Aorta (tissue), 5 donors: Measurements from ENCODE around the gene MYO9B. TPM values are rescaled to one million over a fixed set of nuclear protein-coding genes. Genes with fewer than 3 reads are reported as not detected.

Experiments used
- ATAC-seq: fragments of 200-7000 bp; cut with Tn5 transposase; one replicate; pipeline ENCODE4 v1.9.1; 2022; ENCODE audit warnings: moderate library complexity; ENCODE audit not compliant: low FRiP score
- DNase-seq, 2 donors: peaks; one replicate each; pipeline ENCODE4 v3.0.0-alpha.2; 2020
- H3K27ac ChIP-seq, 2 donors: one replicate each; pipeline ENCODE4 v1.5.1; 2013; ENCODE audit warnings: low read length in 2 of 2, mild to moderate bottlenecking in 2 of 2, moderate library complexity in 2 of 2, control low read depth in 1 of 2, inconsistent platforms in 1 of 2, low read depth in 1 of 2
- H3K27me3 ChIP-seq, 2 donors: one replicate each; pipeline ENCODE4 v1.6.1; 2013; ENCODE audit warnings: control low read depth in 1 of 2, low read length in 1 of 2, mild to moderate bottlenecking in 1 of 2, moderate library complexity in 1 of 2; ENCODE audit not compliant: insufficient read depth in 2 of 2, control insufficient read depth in 1 of 2
- H3K36me3 ChIP-seq, 2 donors: one replicate each; pipeline ENCODE4 v1.6.1; 2013; ENCODE audit warnings: control low read depth in 1 of 2, low read length in 1 of 2, mild to moderate bottlenecking in 1 of 2; ENCODE audit not compliant: insufficient read depth in 2 of 2, control insufficient read depth in 1 of 2
- H3K4me1 ChIP-seq, 2 donors: one replicate each; pipeline ENCODE4 v1.6.1; 2013; ENCODE audit warnings: low read length in 2 of 2, control low read depth in 1 of 2, mild to moderate bottlenecking in 1 of 2, moderate library complexity in 1 of 2; ENCODE audit not compliant: insufficient read depth in 2 of 2, control insufficient read depth in 1 of 2
- H3K4me3 ChIP-seq, 2 donors: one replicate each; pipeline ENCODE4 v1.5.1; 2013; ENCODE audit warnings: low read length in 2 of 2, control low read depth in 1 of 2, mild to moderate bottlenecking in 1 of 2
- H3K9me3 ChIP-seq: one replicate; pipeline ENCODE4 v1.6.1; 2013; ENCODE audit warnings: mild to moderate bottlenecking, low read length; ENCODE audit not compliant: control insufficient read depth
- WGBS, 2 donors: extraction: QIAGEN DNeasy Blood & Tissue Kit; methylation state at CpG; one replicate each; pipeline ENCODE4 v1.1.7; 2013; 5-methylcytosine and 5-hydroxymethylcytosine counted together
- intact Hi-C, 2 donors: fragments of 100-400 bp; cut with DNase I; formaldehyde crosslinking; loops; one replicate each; pipeline versions ENCODE4 v1.14.2 to v1.15.0; 2022
- polyA plus RNA-seq, 2 donors: library from polyadenylated mRNA; stranded (reverse); fragments of 200-250 nt; gene quantifications; one replicate each; pipeline ENCODE4 v1.2.3, GENCODE V29; 2013
- total RNA-seq, 2 donors: library from RNA; stranded (reverse); fragmentation: NEBNext Ultra II Directional; extraction: Animal tissue kit (Norgen Biotek cat#: 25700); gene quantifications; one replicate each; pipeline ENCODE4 v1.2.1, GENCODE V29; 2021
- donor health status: healthy with polysubstance abuse.
- donor health status: Bipolar disorder and iron deficiency.
- donor health status: DM: no; HTN: no; CAD: no.
- donor health status: DM: no; HTN: no; CAD: no.
- donor health status: DM: yes; HTN: yes; CAD: no.

MYO9B gene
- total and polyA plus RNA-seq, 4 donors: 34.3 to 183 (median 171) TPM

GRCh38 chr19:17123041-17123440 lies 47.5 kb downstream of the MYO9B start:
- no peaks in the 10 kb centered on the region for H3K27me3 ChIP-seq
- no peak overlapping the region for H3K4me3 ChIP-seq
- intact Hi-C loops: no loop called here
- no peaks in the 10 kb centered on the region for H3K36me3 ChIP-seq
- no peaks in the 10 kb centered on the region for H3K4me1 ChIP-seq
- WGBS, 2 donors: 96 to 100% methylated on average over 2 of the region's 2 CpGs
- H3K9me3 ChIP-seq: no peaks in the 10 kb centered on the region
- DNase-seq: no peak
- H3K27ac ChIP-seq: peak overlapping the region in 1 of 2 donors; percentile 34
- ATAC-seq: no peak

- Histone ChIP-seq H3K4me3 (no peak overlapping the region), H3K9me3 (no peaks in the 10 kb centered on the region), H3K36me3 (no peaks in the 10 kb centered on the region), H3K27me3 (no peaks in the 10 kb centered on the region), H3K4me1 (no peaks in the 10 kb centered on the region), H3K27ac (peak overlapping the region in 1 of 2 donors; percentile 12)
- ATAC-seq (no peak), DNase-seq (no peak)
- intact Hi-C loops: no loop called here
- WGBS, 2 donors: 82 to 97% methylated on average over 1 of the region's 1 CpG
Observed at GRCh38 chr19:17124025-17124424, 48.4 kb downstream of the MYO9B start.

GRCh38 chr19:17125062-17125727 lies 49.6 kb downstream of the MYO9B start:
- WGBS, 2 donors: 19 to 20% methylated on average over 10 of the region's 10 CpGs
- ATAC-seq: peak; percentile 40
- no peak overlapping the region for H3K4me3 ChIP-seq

DNA sequence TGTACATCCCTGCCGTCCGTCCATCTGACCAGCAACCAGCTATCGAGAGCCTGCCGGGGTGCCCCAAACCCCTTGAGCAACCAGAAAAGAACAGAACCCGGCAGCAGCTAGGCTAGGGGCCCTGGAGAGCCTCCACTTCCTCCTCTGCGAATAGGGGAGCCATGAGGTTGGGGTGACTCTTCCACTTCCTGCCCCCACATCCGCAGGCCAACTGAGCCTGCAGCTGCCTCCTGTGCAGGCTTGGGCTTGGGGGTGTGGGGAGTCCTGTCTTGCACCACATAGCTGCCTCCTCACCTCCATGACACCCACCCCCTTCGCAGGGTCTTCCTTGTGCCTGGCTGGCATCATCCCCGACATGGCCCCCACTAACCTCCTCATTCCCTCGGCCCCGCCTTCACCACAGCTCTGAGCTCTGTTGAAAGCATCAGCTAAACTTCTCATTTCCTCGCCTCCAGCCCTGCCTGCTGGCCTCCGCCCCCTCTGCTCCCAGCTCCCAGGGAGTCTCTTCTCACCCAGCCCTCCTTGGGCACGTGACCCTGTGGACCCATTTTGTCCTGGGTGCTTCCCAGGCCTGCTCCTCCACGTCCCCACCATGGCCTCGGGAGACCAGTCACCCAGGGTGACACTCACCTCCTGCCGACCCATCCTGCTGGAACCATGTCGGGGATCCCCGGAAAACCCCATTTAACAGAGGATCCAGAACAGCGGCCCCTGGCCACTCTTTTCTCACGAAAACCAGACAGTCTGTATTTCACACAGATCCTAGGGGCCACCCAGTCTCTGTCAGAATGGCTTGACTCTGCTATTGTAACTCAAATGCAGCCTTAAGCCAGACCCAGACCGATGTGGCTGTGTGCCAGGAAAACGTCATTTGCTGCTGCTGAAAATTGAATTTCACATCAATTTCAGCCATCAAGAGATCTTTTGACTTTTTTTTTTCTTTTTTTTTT lies 50.4 kb downstream of the MYO9B start:
- peak; percentile 90 to 91 for DNase-seq

More at GRCh38 chr19:17125062-17125727, 49.6 kb downstream of the MYO9B start:
- Histone ChIP-seq H3K36me3 (no peaks in the 10 kb centered on the region), H3K9me3 (no peaks in the 10 kb centered on the region), H3K4me1 (no peaks in the 10 kb centered on the region), H3K27ac (peak overlapping the region; percentile 32 to 79), H3K27me3 (no peaks in the 10 kb centered on the region)
- intact Hi-C loops: loop anchor here in 1 of 2 donors (5.0 kb wide), 1 partner anchor 43 kb away; no protein-coding TSS in a partner anchor
- DNase-seq: no peak

GRCh38 chr19:17127671-17128070 lies 52.1 kb downstream of the MYO9B start:
- Histone ChIP-seq H3K4me1 (no peaks in the 10 kb centered on the region), H3K27me3 (no peaks in the 10 kb centered on the region), H3K9me3 (no peaks in the 10 kb centered on the region), H3K36me3 (no peaks in the 10 kb centered on the region), H3K27ac (no peak overlapping the region), H3K4me3 (no peak overlapping the region)
- ATAC-seq: no peak
- WGBS, 2 donors: 97% methylated on average over 6 of the region's 6 CpGs
- no peak for DNase-seq
- intact Hi-C loops: loop anchor here in 1 of 2 donors (5.0 kb wide), 1 partner anchor 45 kb away; no protein-coding TSS in a partner anchor

More for the DNA sequence above, 50.4 kb downstream of the MYO9B start:
- peak; percentile 82 for ATAC-seq
- no peak overlapping the region for H3K4me3 ChIP-seq
- no peaks in the 10 kb centered on the region for H3K27me3 ChIP-seq
- no peaks in the 10 kb centered on the region for H3K4me1 ChIP-seq
- intact Hi-C loops: loop anchor here in 1 of 2 donors (5.0 kb wide), 1 partner anchor 44 kb away; no protein-coding TSS in a partner anchor
- no peaks in the 10 kb centered on the region for H3K9me3 ChIP-seq
- H3K36me3 ChIP-seq: no peaks in the 10 kb centered on the region
- 16 to 20% methylated on average over 23 of the region's 23 CpGs for WGBS, 2 donors
- H3K27ac ChIP-seq: peak overlapping the region; percentile 32 to 79

- H3K27me3 ChIP-seq: no peaks in the 10 kb centered on the region
- DNase-seq (no peak), ATAC-seq (no peak)
- H3K36me3 ChIP-seq: no peaks in the 10 kb centered on the region
- intact Hi-C loops: loop anchor here in 1 of 2 donors (5.0 kb wide), 1 partner anchor 46 kb away; no protein-coding TSS in a partner anchor
- no peak overlapping the region for H3K27ac ChIP-seq
- no peaks in the 10 kb centered on the region for H3K9me3 ChIP-seq
- no peaks in the 10 kb centered on the region for H3K4me1 ChIP-seq
- H3K4me3 ChIP-seq: no peak overlapping the region
- WGBS, 2 donors: 88 to 91% methylated on average over 12 of the region's 12 CpGs
Observed at GRCh38 chr19:17128403-17128802, 52.8 kb downstream of the MYO9B start.

DNA sequence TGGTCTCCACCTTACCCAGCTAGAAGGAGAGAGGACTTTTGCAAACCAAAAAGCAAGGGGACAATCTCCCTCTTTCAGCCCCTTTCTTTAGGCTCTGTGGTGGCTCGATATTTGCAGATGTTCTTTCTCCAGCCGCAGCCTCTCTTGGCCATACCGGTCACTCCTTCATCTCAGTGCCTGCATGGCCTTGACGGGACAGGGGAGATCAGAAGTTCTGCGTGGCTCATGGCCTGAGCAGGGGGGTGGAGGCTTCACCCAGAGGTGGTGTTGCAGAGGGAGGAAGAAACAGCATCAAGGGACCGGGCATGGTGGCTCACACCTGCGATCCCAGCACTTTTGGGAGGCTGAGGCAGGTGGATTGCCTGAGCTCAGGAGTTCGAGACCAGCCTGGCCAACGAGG lies 53.2 kb downstream of the MYO9B start:
- H3K4me1 ChIP-seq: no peaks in the 10 kb centered on the region
- DNase-seq (no peak), ATAC-seq (no peak)
- 89 to 91% methylated on average over 9 of the region's 9 CpGs for WGBS, 2 donors
- H3K9me3 ChIP-seq: no peaks in the 10 kb centered on the region
- H3K27ac ChIP-seq: no peak overlapping the region
- no peak overlapping the region for H3K4me3 ChIP-seq
- intact Hi-C loops: loop anchor here in 1 of 2 donors (5.0 kb wide), 1 partner anchor 47 kb away; no protein-coding TSS in a partner anchor
- H3K36me3 ChIP-seq: no peaks in the 10 kb centered on the region
- H3K27me3 ChIP-seq: no peaks in the 10 kb centered on the region

GRCh38 chr19:17129377-17129776 lies 53.8 kb downstream of the MYO9B start:
- intact Hi-C loops: loop anchor here in 1 of 2 donors (5.0 kb wide), 1 partner anchor 47 kb away; no protein-coding TSS in a partner anchor
- no peak for ATAC-seq
- no peaks in the 10 kb centered on the region for H3K36me3 ChIP-seq
- no peak overlapping the region for H3K27ac ChIP-seq
- no peak for DNase-seq
- no peaks in the 10 kb centered on the region for H3K9me3 ChIP-seq
- no peak overlapping the region for H3K4me3 ChIP-seq
- WGBS, 2 donors: 72 to 79% methylated on average over 12 of the region's 12 CpGs
- H3K27me3 ChIP-seq: no peaks in the 10 kb centered on the region
- no peaks in the 10 kb centered on the region for H3K4me1 ChIP-seq
